Renal cortical epithelial cell (primary cell): ENCODE measurements around the gene NPHP4. TPM values are rescaled to one million over a fixed set of nuclear protein-coding genes. Genes with fewer than 3 reads are reported as not detected.
A peak's percentile ranks its signal among the peaks of the same experiment; 100 is the strongest.
"Not testable (repeated sequence)": the region's sequence is repeated elsewhere in the genome, so short reads cannot be mapped to it uniquely, and the experiment has no call there.

Experiments
- DNase-seq: peaks from one replicate; pipeline ENCODE4 v3.0.0-alpha.2; 2011; ENCODE audit warnings: low read depth
- total RNA-seq: library from RNA; depleted of rRNA; stranded (reverse); fragments of >200 nt; gene quantifications from 2 replicates; pipeline ENCODE4 v1.2.3, GENCODE V29; 2014

NPHP4 gene
- total RNA-seq, 1 donor from 2014 or later, result 14.3 TPM

DNA sequence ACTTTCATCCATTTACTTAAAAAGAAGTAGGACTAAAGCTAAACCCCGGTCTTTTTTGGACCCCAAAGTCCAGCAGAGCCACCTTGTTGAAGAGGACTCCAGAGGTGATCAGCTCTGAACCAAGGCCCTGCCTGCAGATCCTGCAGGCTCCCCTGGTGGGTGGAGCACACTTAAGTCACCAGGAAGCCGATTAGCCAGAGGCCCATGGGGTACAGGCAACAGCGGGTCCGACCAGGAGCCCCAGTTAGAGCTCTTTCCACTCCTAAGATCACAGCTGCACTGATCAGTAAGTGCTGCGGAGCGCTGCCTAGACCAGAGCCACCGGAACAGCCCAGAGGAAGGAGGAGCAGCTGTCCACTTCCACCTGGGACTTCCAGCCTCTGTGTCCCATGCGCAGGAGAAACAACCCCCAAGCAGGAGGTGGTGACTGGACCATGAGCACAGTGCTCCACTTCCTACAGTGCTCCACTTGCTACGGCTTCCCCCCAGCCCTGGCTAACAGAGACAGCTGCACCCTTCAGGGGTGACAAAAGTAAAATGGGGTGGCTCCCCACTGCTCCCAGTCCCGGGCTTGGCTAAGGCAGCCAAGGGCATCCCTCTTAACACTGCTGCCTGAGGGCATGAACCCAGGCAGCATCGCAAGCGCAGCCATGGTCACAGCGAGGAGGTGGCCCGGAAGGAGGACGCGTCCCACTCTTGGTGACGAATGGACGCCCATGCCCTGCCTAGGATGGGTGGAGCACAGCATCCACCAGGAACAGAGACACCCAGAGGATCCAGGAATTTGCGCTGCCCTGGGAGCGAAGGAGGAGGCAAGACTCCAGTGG is 58.0 kb downstream of the NPHP4 start:
- DNase-seq, result no peak

DNA sequence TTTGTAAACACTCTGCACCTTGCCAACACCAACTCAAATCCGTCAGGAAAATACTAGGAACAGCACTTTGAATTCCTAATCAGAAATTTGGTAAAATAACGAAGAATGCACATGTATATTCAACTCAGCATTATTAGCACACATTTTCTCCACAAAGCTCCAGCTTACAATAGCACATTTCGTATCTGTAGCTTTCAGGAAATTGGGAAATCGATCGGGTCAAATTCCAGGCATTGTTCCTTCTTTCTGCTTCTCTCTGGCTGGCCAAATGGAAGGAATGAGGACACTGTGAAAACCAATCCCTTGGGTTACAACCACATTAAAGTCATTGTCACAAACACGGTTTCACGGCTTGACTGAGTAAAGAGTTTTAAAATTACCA is 58.6 kb downstream of the NPHP4 start:
- DNase-seq, result no peak

DNA sequence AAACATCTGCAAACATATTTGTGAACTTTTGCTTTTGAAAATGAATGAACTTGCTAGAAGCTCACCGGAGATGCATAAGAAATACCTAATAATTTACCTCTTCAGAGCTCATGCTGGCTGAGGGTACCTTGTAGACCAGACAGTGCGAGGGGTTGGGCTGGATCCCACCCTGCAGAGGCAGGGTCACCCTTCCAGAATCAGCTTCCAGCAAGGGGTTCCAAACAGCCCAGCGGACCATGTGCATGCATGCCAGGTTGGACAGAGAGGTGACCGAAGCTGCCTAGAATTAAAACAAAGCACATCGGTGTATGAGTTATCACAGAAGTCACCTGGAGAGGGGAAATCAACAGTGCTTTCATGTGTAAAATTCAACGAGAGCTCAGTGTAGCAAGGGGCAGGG is 59.2 kb downstream of the NPHP4 start:
- DNase-seq, result no peak

DNA sequence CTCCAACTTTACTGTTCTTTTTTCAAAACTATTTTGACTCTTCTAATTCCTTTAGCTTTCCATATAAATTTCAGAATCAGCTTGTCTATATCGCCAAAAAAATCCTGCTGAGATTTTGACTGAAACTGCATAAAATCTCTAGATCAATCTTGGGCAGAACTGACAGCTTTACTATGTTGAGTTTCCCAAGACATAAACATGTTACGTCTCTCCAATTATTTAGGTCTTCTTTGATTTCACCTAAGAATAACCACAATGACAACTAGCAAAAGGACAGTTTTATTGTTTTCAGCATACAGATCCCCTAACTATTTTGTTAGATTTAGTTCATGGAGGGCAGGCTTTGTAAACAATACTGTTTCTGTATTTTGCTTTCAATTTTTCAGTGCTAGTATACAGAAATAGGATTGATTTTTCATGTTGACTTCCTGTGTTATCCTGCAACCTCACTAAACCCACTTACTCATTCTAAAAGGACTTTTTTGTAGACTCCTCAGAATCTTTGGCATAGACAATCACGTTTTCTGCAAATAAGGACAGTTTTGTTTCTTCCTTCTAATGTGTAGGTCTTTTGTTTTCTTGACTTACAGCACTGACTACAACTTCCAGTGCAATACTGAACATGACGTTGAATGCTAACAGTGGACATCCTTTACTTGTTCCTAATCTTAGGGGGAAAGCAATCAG is 63.4 kb downstream of the NPHP4 start:
- DNase-seq, result no peak

DNA sequence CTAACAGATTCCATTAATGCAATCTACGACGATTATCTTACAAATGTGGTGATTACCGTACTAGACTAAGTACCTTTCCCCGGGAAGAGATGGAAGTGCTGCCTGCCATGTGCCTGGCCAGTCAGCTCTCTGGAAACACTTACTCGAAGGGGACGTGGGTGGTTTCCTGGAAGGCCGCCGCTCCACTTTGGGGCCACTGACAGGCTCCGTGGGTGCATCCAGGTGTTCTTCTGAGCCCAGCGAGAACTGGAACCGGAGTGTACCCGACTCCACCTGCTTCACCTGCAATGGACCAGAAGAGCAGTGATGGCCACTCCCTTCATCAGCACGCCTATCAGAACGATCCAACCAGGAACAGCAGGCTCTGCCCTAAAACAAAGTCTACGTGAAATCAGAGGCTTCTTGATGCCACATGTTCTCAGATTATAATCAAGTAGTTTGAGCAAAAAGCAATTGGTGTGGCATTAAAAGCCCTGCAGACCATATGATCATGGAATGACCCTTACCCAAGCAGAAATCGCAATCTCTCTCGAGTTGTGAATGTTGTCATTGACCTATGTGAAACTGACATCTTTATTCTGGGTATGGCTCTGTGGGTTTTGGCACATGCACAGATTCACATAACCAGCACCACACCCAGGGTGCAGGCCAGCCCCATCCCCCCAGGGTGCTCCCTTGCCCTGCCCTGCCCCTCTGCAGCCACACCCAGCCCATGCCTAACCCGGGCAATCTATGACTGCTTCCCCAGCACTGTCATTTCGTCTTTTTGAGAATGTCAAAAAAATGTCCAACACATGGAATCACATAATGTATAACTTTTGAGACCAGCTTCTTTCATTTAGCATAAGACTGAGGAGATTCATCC is 64.5 kb downstream of the NPHP4 start:
- no peak for DNase-seq

DNA sequence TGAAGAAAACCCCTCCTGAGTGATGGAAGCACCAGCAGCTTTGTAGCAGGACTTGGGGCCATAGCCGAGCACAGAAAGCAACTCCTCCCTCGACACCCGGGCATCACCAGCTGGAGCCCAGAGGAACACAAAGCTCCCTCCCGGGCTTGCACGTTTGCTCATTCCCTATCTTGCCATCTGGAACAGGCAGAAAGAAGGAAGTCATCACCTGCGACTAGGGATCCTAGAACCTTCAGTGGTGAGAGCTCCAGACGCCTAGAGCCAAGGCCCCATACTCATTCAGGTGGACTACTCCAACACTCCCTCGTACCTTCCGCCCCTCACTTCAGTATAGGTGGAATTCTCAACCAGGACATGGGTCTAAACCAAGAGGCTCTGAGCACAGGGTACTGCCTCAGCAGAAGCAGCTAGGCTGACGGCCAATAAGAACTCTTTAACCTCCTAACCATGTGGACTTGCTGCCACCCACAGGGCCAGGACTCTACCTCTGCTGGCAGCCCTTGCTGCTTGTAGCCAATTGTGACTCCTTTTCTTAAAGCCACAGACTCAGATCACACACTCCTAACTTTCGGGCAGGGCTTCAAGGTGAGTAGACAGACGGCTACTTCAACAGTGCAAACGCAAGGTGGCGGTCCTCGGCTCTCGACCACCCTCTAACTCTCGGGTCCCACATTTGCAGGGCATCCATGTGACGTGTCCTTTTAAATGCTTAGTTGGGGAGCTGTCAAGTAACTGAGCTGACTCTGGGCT is 65.4 kb downstream of the NPHP4 start:
- no peak for DNase-seq

DNA sequence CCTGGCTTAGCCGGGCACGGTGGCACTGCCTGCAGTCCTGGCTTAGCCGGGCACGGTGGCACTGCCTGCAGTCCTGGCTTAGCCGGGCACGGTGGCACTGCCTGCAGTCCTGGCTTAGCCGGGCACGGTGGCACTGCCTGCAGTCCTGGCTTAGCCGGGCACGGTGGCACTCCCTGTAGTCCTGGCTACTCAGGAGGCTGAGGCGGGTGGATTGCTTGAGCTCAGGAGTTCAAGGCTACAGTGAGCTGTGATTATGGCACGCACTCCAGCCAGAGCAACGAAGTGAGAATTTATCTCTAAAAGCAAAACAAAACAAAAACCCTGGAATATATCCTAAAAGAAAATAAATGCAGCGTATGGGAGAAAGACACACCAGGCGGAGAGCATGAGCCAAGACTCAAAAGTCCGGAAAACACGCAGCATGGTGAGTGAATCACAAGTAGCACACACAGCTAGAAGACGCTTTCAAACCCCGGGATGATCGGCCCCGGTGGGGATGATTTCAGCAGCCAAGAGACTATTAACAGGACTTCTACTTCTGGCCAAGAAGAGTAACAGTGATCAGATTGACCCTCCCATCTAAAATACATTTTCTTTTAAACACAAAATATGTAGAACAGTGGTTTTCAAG is 69.4 kb downstream of the NPHP4 start:
- DNase-seq, result not testable (repeated sequence)

DNA sequence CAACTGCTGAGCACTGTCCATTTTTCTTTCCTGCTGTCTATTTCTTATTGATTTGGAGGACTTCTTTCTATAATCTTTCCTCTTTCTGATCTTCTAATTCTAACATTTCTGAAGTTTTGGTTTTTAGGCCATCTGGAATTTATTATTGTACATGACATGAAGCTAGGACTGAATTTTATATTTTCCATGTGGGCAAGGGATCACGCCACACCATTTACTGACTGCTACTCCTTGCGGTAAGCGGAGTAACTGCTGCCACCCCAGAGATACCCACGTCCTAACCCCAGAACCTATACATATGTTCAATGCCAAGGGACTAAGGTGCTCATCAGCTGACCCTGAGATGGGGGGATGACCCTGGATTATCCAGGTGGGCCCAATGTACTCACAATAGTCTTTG is 70.6 kb downstream of the NPHP4 start:
- DNase-seq, result no peak

DNA sequence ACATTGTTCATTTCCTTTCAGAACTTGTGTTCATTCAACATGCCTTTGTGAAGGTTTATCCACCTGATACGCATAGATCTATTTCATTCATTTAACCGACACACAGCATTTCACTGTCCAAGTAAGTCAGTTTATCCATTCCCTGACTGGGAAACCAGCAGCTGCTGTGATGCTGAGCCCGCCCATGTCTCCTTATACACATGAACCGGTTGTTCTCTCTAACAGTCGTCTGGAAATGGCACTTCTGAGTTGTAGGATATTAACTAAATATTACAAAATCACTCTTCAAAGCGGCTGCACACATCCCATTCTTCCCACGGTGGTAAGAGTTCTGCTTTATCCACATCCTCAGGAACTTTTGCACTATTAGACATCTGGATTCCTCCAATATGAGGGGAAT is 71.1 kb downstream of the NPHP4 start:
- no peak for DNase-seq

DNA sequence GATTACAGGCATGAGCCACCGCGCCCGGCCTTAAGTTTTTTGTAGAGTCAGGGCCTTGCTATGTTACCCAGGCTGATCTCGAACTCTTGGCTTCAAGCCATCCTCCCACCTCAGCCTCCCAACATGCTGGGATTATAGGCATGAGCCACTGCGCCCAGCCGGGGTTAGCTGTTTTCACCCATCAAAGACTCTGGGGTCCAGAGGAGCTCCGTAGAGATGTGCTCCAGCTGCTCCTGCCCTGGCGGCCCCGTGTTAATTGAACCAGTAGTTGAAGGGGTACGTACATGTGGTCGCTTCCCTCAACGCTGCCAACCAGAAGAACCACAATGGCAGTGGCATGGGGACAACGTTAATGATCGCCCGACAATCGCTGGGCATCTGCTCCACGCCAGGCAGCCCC is 72.0 kb downstream of the NPHP4 start:
- DNase-seq, result no peak

DNA sequence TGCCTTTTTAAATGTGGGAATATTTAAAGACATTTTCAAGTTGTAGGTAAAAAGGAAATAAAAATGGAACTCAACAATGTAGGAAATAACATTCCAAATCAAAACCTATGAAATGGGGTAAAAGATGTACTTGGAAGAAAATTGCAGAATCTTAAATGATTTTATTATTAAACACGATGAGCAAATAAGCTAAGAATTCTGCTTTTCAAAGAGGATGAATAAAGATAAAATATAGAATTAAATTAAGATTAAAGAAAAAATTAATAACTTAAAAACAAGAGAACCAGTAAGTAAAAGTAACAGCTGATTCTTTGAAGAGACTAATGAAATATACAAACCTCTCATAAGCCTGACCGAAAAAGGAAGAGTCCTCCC is 74.0 kb downstream of the NPHP4 start:
- DNase-seq, result no peak

DNA sequence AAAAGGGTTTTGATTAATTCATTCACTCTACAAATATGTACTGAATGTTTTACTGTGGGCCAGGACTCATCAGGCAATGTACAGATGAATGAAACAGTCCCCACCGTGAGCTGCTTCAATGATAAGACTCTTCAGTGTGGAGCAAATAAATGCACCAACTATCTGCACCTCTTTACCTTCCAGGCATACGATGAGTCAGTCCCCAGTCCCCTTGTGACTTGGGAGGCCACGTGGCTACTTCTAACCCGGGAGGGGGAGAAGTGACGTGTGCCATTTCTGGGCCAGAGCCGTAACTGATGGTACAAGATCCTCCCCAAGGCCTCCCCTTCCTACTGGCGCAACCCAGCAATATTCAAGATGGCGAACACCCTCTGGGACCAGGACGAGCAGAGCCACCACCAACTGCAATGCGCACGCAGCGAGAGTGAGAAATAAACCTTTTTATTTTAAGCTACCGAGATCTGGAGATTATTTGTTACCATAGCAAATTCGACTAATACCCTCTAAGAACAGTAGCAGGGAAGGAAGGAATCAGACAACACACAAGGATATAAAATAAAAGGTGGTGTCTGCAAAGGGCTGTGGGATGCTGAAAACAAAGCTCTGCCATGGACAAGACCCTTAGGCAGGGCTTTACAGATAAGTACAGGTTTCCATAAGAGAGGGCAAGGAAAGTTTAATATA is 74.5 kb downstream of the NPHP4 start:
- no peak for DNase-seq

DNA sequence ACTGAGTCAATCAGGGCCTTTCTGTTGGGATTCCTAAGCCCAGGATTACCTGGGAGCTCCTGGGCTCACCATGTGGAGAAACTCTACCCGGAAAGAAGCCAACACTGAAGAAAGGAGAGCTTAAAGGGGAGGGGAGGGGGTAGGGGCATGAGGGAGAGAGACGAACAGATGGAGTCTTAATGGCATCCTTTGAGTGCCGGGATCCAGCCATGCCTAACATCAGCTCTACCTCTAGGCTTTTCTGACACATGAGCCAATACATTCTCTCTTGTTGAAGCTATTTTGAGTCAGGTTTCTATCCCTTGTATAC is 75.0 kb downstream of the NPHP4 start:
- no peak for DNase-seq

DNA sequence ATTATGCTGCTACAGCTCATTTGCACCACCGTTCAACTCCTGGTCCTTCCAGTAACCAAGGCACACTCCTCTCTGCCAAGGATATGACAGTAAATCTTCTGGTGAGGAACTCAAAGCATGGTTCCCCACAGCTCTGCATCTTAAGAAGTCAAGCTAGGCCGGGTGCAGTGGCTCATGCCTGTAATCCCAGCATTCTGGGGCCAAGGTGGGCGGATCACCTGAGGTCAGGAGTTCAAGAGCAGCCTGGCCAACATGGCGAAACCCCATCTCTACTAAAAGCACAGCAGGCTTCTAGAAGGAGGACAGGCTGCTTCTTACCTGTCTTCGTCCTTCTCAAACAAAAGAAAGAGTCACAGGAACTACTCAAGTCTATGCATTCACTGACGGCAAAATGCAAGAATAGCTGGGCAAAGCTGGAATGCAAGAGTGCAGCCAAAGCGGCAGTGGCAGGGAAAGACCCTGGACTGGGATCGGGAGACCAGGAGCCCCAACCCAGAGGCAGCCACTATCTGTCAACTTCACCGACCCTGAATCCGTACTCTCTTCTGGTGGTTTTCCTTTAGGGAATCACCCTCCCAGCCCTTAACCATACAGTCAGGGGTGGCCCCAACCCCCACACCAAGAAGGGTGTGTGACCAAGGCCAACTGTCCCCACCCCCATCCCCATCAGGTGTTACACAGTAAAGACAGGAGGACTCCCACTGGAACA is 75.5 kb downstream of the NPHP4 start:
- no peak for DNase-seq

DNA sequence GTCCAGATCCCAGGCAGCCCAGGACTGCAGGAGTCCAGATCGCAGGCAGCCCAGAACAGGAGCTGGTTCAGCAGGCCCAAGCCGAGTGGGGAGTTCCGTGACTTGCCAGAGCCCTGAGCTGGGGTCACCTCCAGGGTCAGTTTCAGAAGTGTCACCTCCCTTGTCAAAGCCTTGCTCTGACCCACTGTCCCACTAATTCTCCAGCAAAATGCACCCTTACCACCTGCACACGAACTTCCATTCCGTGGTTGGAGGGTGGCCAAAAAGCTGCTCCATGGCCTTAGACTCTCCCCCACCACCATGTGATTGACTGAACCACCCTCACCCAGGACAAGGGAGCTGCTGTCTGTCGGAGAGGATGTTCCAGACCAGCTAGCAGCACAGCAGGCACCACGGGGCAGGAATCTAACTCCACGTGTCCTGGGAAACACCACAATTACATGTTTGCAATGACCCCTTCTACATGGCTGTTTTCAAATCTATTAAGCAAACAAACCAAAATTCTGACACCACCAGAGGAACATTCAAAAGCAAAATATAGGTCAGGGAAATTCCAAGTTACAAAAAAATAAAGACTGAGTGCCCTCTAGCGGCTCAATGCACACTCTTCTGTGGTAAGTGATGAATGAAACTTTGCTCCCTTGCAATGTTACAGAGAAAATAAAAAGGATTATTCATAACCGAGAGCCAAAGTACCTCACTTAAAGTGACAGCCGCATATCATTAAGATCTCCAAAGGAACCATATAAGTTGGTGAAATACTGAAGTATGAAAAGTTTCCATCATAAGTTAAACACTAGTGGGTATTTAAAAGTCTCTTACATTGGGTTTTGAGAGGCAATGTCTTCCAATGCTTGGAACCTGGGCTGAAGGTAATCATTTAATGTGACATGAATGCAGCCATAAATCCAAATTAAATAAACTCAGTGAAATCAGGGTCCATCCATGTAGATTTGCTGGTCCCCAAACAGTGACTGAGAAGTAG is 76.3 kb downstream of the NPHP4 start:
- peak; percentile 48 for DNase-seq

DNA sequence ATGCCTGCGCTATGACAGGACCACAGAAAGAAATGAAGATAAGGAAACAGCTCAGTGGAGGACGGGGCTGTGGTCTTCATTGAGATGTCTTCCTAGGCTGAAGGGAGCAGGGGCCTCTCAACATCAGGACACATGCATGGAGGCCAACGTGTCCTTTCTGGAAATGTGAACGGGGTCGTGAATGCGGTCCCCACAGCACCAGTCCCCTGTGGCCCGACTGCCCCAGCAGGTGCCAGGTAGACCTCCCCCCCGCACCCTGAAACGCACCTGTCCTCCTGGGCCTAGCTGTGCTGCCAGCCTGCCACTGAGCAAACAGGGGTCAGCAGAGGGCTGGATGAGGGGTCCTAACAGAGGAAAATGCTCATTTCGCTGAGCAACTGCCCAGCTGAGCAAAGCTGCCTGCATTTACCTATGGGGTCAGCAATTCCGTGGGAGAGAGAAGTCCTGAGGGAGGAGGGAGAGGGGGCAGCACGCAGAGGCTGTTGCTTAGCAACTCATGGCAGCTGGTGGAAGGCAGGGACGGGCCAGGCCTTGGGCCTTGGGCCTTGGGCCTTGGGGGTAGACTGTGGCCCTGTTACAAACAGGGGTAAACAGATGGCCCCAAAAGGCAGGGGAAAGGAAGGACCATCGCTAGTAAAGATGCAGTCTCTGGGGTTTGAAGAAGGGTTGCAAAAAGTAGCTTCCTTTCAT is 77.4 kb downstream of the NPHP4 start:
- DNase-seq, result no peak

DNA sequence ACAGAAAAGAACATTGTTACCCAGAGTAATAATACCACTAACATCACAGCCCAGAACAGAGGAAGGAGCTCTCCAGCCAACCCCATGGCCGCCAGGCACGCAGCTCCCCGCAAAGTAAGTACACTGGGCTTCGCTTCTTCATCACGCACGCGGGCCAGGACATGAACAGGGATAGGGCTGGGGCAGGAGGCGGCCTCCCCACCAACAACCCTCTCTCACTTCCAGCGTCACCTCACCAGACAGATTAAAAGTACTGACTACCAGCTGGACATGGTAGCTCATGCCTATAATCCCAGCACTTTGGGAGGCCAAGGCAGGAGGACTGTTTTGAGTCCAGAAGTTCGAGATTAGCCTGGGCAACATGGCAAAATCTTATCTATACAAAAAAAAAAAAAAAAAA is 78.3 kb downstream of the NPHP4 start:
- no peak for DNase-seq

DNA sequence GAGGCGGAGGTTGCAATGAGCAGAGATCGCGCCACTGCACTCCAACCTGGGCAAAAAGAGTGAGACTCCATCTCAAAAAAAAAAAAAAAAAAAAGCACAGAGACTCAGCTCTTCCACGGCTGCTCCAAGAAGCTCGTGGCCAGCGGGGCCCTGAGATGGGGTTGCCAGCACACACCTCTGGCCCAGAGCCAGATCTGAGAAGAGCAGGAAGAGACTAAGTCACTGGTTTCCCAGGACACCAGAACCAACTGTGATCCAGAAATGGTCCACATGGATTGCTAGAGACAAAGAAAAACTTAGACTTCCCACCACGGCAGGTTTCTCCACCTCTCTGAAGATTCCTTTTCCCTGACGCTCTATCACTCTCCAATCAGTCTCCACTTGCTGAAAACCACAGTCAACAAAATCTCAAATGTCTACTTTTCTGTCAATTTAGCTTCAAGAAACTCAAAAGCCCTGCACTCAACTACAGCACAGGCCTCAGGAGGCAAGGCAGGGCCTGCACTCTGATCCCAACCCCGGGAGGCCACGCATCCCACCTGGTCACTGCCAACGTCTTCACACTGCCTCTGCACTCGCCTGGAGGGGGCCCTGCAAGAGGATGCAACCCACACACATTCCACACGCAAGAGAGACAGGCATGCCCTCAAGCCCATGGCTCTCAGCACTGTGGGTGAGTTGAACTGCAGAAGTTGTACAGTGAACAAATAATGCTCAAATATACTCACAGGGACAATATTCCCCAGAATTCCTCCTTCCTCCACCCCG is 79.0 kb downstream of the NPHP4 start:
- no peak for DNase-seq
